ENCODE data around the gene RFX8. TPM values are rescaled to one million over a fixed set of nuclear protein-coding genes. Genes with fewer than 3 reads are reported as not detected.

The RFX8 gene
- total RNA-seq = under 1 TPM; 0.30 to 0.90 TPM

DNA sequence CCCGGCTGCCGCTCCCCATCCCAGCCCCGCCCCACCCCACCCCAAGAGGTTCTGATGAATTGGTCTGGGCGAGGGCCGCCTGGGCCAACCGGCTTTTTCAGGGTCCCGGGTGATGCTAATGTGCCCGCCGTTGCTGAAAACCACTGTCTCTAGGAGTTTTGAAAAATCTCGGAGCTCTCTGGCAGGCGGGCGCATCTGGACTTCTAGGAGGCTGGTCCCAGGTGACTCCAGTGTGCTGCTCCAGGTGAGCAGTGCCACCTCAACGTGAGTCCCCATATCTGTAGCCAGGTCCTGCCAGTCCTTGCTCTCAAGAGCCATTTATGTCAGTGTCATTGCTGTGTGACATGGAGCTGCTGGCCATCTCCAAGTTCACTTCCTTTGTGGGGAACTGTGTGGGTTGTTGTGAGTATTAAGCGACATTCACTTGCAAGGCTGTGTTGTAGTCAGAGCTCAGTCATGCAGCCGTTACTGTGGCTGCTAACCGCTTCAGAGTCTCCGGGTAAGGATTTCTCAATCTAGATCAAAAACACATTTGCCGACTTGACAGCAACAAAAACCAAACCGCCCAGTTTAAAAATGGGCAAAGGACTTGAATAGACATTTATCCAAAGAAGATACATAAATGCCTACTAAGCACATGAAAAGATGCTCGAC lies at the start of gene RFX8:
TSS of gene RFX8 (minus strand) at position 382 of the 654 bp plus-strand sequence. CDS start 8,264 bp downstream, outside the sequence.
- Mint-ChIP-seq H3K27me3 (peaks cover 3% of the 10 kb centered on the region), H3K4me1 (peaks cover 14% of the 10 kb centered on the region), H3K27ac (peak within 1 kb of the TSS; percentile 81), H3K4me3 (peak within 1 kb of the TSS; percentile 75), H3K9me3 (ENCODE audit: low read depth) (no peaks in the 10 kb centered on the region), H3K36me3 (ENCODE audit: low read depth) (no peaks in the 10 kb centered on the region)
- intact Hi-C loops (cut with DNase I, micrococcal nuclease) = loop anchor here in 1 of 2 experiments (2.0 to 5.0 kb wide), 2 partner anchors 224 to 357 kb away; no protein-coding TSS in a partner anchor
- POLR2A ChIA-PET = interaction anchor here (0.6 to 1.1 kb wide), 8 partner anchors 12 to 623 kb away, joined by 3 to 10 read pairs (median 4); no protein-coding TSS in a partner anchor
- ATAC-seq (peak; percentile 93), DNase-seq (peak; percentile 81)
- CTCF ChIA-PET = interaction anchor here (0.6 to 1.2 kb wide), 4 partner anchors 135 to 356 kb away, joined by 3 to 4 read pairs (median 3); no protein-coding TSS in a partner anchor

DNA sequence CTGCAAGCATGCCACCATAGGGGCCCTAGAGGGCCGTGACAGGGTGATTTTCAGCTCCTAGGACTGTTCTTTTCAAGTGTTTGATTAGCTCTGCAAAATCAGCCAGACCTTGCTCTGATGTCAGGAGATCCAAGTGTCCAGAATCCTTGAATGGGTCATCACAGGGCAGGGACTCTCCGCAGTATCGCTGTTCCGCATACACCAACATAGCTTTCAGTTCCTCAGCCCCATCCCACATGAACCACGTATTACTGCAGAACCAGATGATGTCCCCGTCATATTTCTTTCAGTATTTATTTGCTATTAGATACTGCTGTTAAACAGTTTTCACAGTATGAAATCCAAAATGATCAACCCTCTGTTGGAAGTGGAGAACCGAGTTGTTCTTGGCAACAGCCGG lies 46.6 kb upstream of the RFX8 start:
- peaks cover 6% of the 10 kb centered on the region for H3K36me3 Mint-ChIP-seq (ENCODE audit: low read depth)
- peaks cover 4% of the 10 kb centered on the region for H3K9me3 Mint-ChIP-seq (ENCODE audit: low read depth)
- H3K27ac Mint-ChIP-seq = no peak overlapping the region
- intact Hi-C loops (cut with DNase I, micrococcal nuclease) = no loop called here
- DNase-seq = no peak
- peaks cover 20% of the 10 kb centered on the region for H3K4me1 Mint-ChIP-seq
- no peaks in the 10 kb centered on the region for H3K27me3 Mint-ChIP-seq
- POLR2A ChIA-PET = no interaction called here
- CTCF ChIA-PET = interaction anchor here (0.8 kb wide), 1 partner anchor 10 kb away, joined by 3 read pairs; no protein-coding TSS in a partner anchor
- no peak overlapping the region for H3K4me3 Mint-ChIP-seq
- ATAC-seq = no peak

- no peak overlapping the region for H3K27ac Mint-ChIP-seq
- ATAC-seq = no peak
- ChIA-PET POLR2A (no interaction called here), CTCF (interaction anchor here (0.6 to 0.7 kb wide), 2 partner anchors 279 to 809 kb away, joined by 3 read pairs; no protein-coding TSS in a partner anchor)
- peaks cover 6% of the 10 kb centered on the region for H3K9me3 Mint-ChIP-seq (ENCODE audit: low read depth)
- DNase-seq = no peak
- H3K36me3 Mint-ChIP-seq (ENCODE audit: low read depth) = peaks cover 6% of the 10 kb centered on the region
- no peaks in the 10 kb centered on the region for H3K27me3 Mint-ChIP-seq
- intact Hi-C loops (cut with DNase I, micrococcal nuclease) = no loop called here
- H3K4me1 Mint-ChIP-seq = peaks cover 27% of the 10 kb centered on the region
- H3K4me3 Mint-ChIP-seq = no peak overlapping the region
Measured at GRCh38 chr2:101520246-101520645, 45.3 kb upstream of the RFX8 start.

- peak; percentile 25 for DNase-seq
- Mint-ChIP-seq H3K9me3 (ENCODE audit: low read depth) (peaks cover 11% of the 10 kb centered on the region), H3K27me3 (no peaks in the 10 kb centered on the region), H3K4me3 (no peak overlapping the region), H3K36me3 (ENCODE audit: low read depth) (peaks cover 6% of the 10 kb centered on the region), H3K4me1 (peaks cover 35% of the 10 kb centered on the region), H3K27ac (no peak overlapping the region)
- intact Hi-C loops (cut with DNase I, micrococcal nuclease) = no loop called here
- CTCF ChIA-PET = interaction anchor here (0.6 kb wide), 1 partner anchor 553 kb away, joined by 3 read pairs; no protein-coding TSS in a partner anchor
- POLR2A ChIA-PET = no interaction called here
- ATAC-seq = no peak
Measured at GRCh38 chr2:101518578-101519492, 43.9 kb upstream of the RFX8 start.

DNA sequence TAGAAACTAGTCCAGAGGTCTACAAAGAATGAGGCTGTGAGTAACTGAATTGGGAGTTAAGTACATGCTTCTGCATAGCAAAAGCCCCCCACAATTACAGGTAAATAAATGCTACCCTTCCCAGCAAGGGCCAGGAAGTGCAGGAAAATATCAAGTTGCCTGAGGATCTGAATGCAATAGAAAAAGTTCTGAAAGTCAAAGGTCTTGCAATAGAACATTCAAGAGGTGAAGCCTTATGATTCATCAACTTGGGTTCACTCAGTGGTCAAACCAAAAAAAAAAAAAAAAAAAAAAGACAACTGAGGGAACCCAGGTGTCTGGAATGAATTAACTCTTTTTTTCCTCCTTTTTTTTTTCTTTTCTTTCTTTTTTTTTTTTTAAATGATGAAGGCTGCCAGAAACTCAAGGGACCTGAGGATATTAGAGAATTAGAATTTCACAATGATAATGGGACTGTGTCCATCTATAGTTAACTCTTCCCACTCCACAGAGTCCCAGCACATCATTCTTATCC lies 42.9 kb upstream of the RFX8 start:
- Mint-ChIP-seq H3K27me3 (no peaks in the 10 kb centered on the region), H3K36me3 (ENCODE audit: low read depth) (peaks cover 6% of the 10 kb centered on the region), H3K9me3 (ENCODE audit: low read depth) (peaks cover 11% of the 10 kb centered on the region), H3K27ac (no peak overlapping the region), H3K4me3 (no peak overlapping the region), H3K4me1 (peaks cover 35% of the 10 kb centered on the region)
- intact Hi-C loops (cut with DNase I, micrococcal nuclease) = no loop called here
- POLR2A ChIA-PET = no interaction called here
- DNase-seq (no peak), ATAC-seq (peak; percentile 30)
- CTCF ChIA-PET = no interaction called here

DNA sequence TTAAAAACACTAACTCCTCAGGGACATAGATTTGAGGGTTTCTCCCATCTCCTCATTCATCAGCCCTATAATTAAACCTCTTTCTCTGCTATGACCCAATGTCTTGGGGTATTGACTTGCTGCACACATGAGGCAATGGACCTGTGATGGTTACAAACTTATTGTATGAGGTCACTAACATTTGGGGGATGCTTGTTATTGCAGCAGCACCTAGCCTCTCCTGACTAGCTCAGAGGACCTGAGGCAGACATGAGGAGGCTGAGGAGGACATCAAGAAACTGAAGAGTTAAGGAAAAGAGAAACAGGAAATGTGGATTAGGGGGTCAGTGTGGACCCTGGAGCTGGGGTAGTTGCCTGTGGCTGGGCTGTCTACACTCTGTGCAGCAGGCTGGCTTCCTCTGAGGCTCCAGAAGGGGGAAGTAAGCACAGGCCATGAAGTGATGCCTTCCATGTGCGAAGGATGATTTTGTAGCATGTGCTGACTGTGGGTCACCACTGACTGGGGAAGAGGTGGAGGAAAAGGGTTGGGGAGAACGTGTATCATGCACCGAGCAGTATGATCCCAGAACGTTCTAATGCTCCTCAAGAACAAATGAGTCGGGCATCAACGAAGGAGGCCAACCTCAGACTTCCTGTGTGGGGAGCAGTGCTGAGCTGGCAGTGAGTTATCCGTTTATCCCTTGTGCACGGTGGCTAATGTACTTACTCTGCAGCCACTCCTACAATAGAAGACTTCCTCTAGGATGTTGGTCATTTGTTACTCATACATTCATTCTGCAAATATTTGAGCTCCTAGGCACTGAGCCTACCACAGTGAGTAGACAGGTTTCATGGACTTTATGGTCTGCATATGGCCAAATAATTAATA lies 42.1 kb upstream of the RFX8 start:
- no peaks in the 10 kb centered on the region for H3K27me3 Mint-ChIP-seq
- intact Hi-C loops (cut with DNase I, micrococcal nuclease) = no loop called here
- peak overlapping the region; percentile 35 for H3K27ac Mint-ChIP-seq
- peak; percentile 89 for ATAC-seq
- H3K4me3 Mint-ChIP-seq = no peak overlapping the region
- DNase-seq = peak; percentile 60
- peaks cover 11% of the 10 kb centered on the region for H3K9me3 Mint-ChIP-seq (ENCODE audit: low read depth)
- CTCF ChIA-PET = interaction anchor here (1.0 kb wide), 1 partner anchor 175 kb away, joined by 3 read pairs; no protein-coding TSS in a partner anchor
- peaks cover 6% of the 10 kb centered on the region for H3K36me3 Mint-ChIP-seq (ENCODE audit: low read depth)
- H3K4me1 Mint-ChIP-seq = peaks cover 35% of the 10 kb centered on the region
- POLR2A ChIA-PET = no interaction called here

- Mint-ChIP-seq H3K36me3 (ENCODE audit: low read depth) (peaks cover 6% of the 10 kb centered on the region), H3K4me1 (peaks cover 35% of the 10 kb centered on the region), H3K9me3 (ENCODE audit: low read depth) (peaks cover 11% of the 10 kb centered on the region), H3K27ac (no peak overlapping the region), H3K27me3 (no peaks in the 10 kb centered on the region), H3K4me3 (no peak overlapping the region)
- intact Hi-C loops (cut with DNase I, micrococcal nuclease) = no loop called here
- DNase-seq (no peak), ATAC-seq (no peak)
- ChIA-PET CTCF (interaction anchor here (1.0 kb wide), 1 partner anchor 174 kb away, joined by 3 read pairs; no protein-coding TSS in a partner anchor), POLR2A (no interaction called here)
Measured at GRCh38 chr2:101516349-101516748, 41.4 kb upstream of the RFX8 start.

DNA sequence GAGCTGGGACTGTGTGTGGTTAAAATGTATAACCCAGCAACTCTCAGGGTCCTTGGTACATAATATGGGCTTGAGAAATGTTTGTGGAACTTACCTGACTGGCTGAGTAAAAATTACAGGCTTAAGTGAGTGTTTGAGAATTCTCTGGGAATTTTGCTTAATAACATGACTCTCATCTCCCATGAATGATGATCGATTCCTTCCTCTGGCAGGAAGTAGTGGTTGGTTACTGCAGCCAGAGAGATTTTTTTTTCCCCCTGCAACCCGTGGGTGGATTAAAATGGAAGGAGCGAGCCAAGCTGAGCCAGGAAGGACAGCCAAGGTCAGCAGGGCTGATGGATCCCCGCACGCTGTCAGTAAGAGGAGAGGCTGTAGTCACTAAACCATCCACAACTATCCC lies 40.6 kb upstream of the RFX8 start:
- no peak for ATAC-seq
- intact Hi-C loops (cut with DNase I, micrococcal nuclease) = no loop called here
- Mint-ChIP-seq H3K27me3 (no peaks in the 10 kb centered on the region), H3K9me3 (ENCODE audit: low read depth) (peaks cover 11% of the 10 kb centered on the region), H3K4me1 (peaks cover 34% of the 10 kb centered on the region), H3K27ac (no peak overlapping the region), H3K4me3 (no peak overlapping the region), H3K36me3 (ENCODE audit: low read depth) (peaks cover 6% of the 10 kb centered on the region)
- POLR2A ChIA-PET = no interaction called here
- no peak for DNase-seq
- CTCF ChIA-PET = no interaction called here

- no peak overlapping the region for H3K27ac Mint-ChIP-seq
- H3K4me1 Mint-ChIP-seq = peaks cover 28% of the 10 kb centered on the region
- no peak overlapping the region for H3K4me3 Mint-ChIP-seq
- CTCF ChIA-PET = no interaction called here
- peaks cover 11% of the 10 kb centered on the region for H3K9me3 Mint-ChIP-seq (ENCODE audit: low read depth)
- POLR2A ChIA-PET = interaction anchor here (0.6 kb wide), 1 partner anchor 73 kb away, joined by 3 read pairs; no protein-coding TSS in a partner anchor
- peaks cover 6% of the 10 kb centered on the region for H3K36me3 Mint-ChIP-seq (ENCODE audit: low read depth)
- intact Hi-C loops (cut with DNase I, micrococcal nuclease) = no loop called here
- ATAC-seq (no peak), DNase-seq (no peak)
- H3K27me3 Mint-ChIP-seq = no peaks in the 10 kb centered on the region
Measured at GRCh38 chr2:101512993-101513392, 38.1 kb upstream of the RFX8 start.

- Mint-ChIP-seq H3K36me3 (ENCODE audit: low read depth) (no peaks in the 10 kb centered on the region), H3K4me3 (no peak overlapping the region), H3K27me3 (no peaks in the 10 kb centered on the region), H3K4me1 (peaks cover 14% of the 10 kb centered on the region), H3K9me3 (ENCODE audit: low read depth) (peaks cover 6% of the 10 kb centered on the region), H3K27ac (no peak overlapping the region)
- no peak for DNase-seq
- CTCF ChIA-PET = interaction anchor here (0.9 to 1.0 kb wide), 2 partner anchors 10 to 22 kb away, joined by 3 read pairs; no protein-coding TSS in a partner anchor
- no peak for ATAC-seq
- POLR2A ChIA-PET = no interaction called here
- intact Hi-C loops (cut with DNase I, micrococcal nuclease) = no loop called here
Measured at GRCh38 chr2:101511381-101511780, 36.5 kb upstream of the RFX8 start.
